Stimulated activated CD4-positive, alpha-beta T cell treated with anti-CD3 and anti-CD28 coated beads, Interleukin-1b, Interleukin-23, amount 100 ng/mL, for 24 hours (primary cell): Measurements from ENCODE around the gene MARK3.

ENCODE experiments used
- DNase-seq, 4 experiments: peaks; one replicate each; pipeline ENCODE4 v3.0.0-alpha.2; 2020; ENCODE audit warnings: low read depth in 4 of 4, low spot score in 1 of 4

The MARK3 gene

GRCh38 chr14:103432627-103433026 is 47.4 kb downstream of the MARK3 start:
- no peak for DNase-seq

- no peak for DNase-seq
Observed at GRCh38 chr14:103433916-103434563, 48.8 kb downstream of the MARK3 start.

- no peak for DNase-seq
Observed at GRCh38 chr14:103434868-103435442, 49.7 kb downstream of the MARK3 start.

GRCh38 chr14:103436533-103436932 is 51.3 kb downstream of the MARK3 start:
- DNase-seq, result no peak

- DNase-seq, result no peak
Observed at GRCh38 chr14:103442288-103442687, 57.1 kb downstream of the MARK3 start.

GRCh38 chr14:103443111-103443510 is 57.9 kb downstream of the MARK3 start:
- no peak for DNase-seq

- no peak for DNase-seq
Observed at GRCh38 chr14:103444837-103445524, 59.8 kb downstream of the MARK3 start.

GRCh38 chr14:103445806-103446205 is 60.6 kb downstream of the MARK3 start:
- DNase-seq, result no peak

- DNase-seq, result no peak
Observed at GRCh38 chr14:103448097-103448496, 62.9 kb downstream of the MARK3 start.

GRCh38 chr14:103449634-103450161 is 64.5 kb downstream of the MARK3 start:
- DNase-seq, result no peak

GRCh38 chr14:103450416-103450815 is 65.2 kb downstream of the MARK3 start:
- DNase-seq, result no peak

- DNase-seq, result no peak
Observed at GRCh38 chr14:103451401-103451800, 66.2 kb downstream of the MARK3 start.

GRCh38 chr14:103453791-103454190 is 68.6 kb downstream of the MARK3 start:
- no peak for DNase-seq

GRCh38 chr14:103456167-103456835 is 71.1 kb downstream of the MARK3 start:
- no peak for DNase-seq

- DNase-seq, result no peak
Observed at GRCh38 chr14:103460415-103460814, 75.2 kb downstream of the MARK3 start.

- DNase-seq, result no peak
Observed at GRCh38 chr14:103463149-103463548, 77.9 kb downstream of the MARK3 start.

GRCh38 chr14:103463851-103464250 is 78.6 kb downstream of the MARK3 start:
- no peak for DNase-seq

GRCh38 chr14:103472939-103473338 is 87.7 kb downstream of the MARK3 start:
- DNase-seq, result no peak

GRCh38 chr14:103474893-103475292 is 89.7 kb downstream of the MARK3 start:
- no peak for DNase-seq

GRCh38 chr14:103476065-103476464 is 90.8 kb downstream of the MARK3 start:
- no peak for DNase-seq

- DNase-seq, result no peak
Observed at GRCh38 chr14:103476631-103477030, 91.4 kb downstream of the MARK3 start.

GRCh38 chr14:103480595-103480994 is 95.4 kb downstream of the MARK3 start:
- no peak for DNase-seq
